Stimulated activated CD4-positive, alpha-beta T cell treated with anti-CD3 and anti-CD28 coated beads, TNF-alpha, amount 100 ng/mL, for 4 hours (primary cell): Measurements from ENCODE around the gene RRP7A.
"Not testable (repeated sequence)": the region's sequence is repeated elsewhere in the genome, so short reads cannot be mapped to it uniquely, and the experiment has no call there.

Experiments used
- DNase-seq, 3 experiments: peaks; one replicate each; pipeline ENCODE4 v3.0.0-alpha.2; 2020; ENCODE audit warnings: low read depth in 3 of 3

The RRP7A gene

DNA sequence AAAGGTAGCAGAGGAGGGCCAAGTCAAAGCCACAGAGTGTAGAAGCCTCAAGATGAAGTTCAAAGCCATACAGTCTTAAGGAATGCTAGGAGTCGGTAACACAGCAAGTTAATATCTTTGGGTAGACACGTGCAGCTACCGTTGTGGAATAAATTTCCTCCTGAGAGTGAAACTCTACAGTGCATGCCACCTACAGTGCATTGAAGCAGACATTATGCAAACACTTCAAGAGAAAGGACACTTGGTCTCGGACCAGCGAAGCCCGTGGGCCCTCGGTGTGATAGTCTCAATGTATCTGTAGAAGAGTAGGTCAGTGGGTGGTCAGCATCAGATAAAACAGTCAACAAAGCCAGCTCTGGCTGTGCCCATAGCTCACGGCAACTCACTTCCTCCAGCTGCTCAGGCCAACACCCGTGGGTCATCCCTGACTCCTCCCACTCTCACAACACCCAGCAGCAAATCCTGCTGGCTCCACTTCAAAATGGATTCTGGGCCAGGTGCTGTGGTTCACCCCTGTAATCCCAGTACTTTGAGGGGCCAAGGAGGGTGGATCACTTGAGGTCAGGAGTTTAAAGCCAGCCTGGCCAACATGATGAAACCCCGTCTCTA lies 24.0 kb downstream of the RRP7A start:
- not testable (repeated sequence) for DNase-seq

DNA sequence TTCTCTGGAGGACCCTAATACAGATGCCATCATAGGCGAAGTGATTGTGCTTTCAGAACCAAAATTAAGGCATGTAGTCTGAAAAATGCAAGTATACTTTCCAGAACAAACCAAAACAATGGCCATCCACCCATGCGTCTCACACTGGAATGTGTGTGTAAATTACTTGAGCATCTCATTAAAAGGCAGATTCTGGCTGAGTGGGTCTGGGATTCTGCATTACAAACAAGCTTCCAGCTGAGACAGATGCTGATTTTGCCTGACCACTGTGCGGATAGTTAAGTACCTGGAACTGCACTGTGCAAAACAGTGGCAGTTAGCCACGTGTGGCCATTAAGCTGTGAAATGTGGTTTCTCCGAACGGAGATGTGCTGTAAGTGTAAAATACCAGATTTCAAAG lies 26.2 kb downstream of the RRP7A start:
- DNase-seq = no peak

DNA sequence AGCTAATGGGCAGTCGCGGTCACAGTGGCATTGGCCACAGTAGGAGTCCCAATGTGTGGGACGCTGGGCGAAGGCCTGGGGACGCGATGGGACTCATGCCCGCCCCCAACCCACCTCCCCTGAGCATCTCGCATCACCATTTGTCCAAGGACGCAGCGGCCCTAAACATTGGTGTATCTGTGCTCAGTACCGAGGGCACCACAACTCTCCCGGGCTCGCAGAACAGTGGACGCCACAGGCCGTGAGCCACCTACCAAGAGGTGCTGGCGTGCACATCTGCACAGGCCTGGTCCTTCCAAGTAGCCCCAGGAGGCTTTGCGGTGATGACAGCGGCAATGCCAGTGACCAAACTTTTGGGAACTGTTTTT lies 27.3 kb downstream of the RRP7A start:
- DNase-seq = no peak

DNA sequence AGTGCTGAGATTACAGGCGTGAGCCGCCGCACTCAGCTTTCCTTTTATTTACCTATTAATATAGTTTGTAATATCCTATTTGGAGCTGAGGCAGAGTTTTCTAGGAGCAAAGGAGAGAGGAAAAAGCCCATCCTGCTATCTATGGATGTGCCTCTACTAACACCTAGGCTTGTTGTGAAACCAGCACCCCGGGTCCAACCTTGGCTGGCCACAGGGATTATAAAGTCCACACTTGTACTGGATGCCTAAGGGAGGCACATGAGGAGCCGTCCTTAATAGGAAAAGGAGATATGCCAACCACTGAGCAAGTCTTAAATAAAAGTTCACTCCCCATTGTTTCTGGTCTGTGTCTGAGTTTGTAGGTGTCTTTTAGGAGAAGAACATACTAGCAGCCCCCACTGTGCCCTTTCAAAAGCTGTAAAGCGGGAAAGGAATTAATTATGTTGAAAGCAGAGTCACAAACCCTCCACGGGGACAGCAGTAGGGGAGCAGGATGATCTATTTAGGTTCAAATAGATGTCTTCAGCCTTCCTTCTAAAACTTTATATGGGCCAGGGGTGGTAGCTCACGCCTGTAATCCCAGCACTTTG lies 29.3 kb downstream of the RRP7A start:
- no peak for DNase-seq

DNA sequence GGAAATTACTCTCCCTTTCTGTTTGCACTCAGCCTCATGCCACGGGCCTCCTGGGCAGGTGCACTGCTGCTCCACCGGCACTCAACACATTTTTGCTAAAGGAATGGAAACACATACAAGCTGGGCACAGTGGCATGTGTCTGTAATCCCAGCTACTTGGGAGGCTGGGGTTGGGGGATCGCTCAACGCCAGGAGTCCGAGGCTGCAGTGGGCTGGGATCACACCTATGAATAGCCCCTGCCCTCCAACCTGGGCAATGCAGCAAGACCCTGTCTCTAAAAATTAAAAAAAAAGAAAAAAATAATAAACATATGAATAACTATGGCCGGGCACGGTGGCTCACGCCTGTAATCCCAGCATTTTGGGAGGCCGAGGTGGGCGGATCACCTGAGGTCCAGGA lies 30.6 kb downstream of the RRP7A start:
- DNase-seq = no peak

DNA sequence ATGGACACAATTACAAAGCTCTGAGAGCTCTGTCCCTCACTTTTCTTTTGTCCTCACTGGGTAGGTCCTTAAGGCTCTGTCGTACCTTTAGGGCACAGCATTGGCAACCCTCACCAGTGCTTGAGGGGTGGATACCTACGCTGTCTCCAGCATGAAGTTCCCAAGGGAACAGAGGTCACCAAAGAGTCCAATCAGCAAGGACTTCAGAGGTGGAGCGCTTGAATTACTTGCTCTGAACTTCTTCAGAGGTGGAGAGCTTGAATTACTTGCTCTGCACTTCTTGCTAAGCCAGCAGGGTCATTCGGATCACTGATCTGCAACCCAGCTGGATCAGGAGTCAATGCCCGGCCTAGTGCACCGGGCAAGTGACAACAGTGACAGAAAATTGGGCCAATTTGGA lies 35.1 kb downstream of the RRP7A start:
- no peak for DNase-seq

DNA sequence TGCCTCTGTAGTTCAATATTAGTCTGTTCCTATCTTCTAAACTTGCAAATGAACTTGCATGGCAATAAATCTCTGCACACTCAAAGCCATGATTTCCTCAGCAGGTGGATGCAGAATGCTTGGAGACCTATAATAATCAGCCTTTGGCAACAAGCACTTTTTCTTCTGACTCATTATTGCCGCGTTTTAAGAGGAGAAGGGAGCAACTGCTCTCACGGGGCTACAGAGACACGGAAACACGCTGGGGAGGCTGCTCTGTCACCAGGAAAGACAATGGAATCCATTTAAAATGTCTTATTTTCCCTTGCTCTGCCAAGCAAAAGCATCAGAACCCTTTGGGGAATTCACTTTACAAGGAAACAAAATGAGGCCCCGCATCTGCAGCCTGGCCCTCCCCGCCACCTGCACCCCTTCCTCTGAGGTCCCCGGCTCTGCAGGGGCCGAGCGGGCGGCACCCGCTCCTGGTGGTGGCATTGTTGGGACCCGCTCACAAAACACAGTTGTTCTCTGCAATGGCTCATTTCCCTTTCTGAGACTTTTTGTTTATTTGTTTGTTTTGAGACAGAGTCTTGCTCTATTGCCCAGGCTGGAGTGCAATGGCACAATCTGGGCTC lies 35.9 kb downstream of the RRP7A start:
- DNase-seq = not testable (repeated sequence)

DNA sequence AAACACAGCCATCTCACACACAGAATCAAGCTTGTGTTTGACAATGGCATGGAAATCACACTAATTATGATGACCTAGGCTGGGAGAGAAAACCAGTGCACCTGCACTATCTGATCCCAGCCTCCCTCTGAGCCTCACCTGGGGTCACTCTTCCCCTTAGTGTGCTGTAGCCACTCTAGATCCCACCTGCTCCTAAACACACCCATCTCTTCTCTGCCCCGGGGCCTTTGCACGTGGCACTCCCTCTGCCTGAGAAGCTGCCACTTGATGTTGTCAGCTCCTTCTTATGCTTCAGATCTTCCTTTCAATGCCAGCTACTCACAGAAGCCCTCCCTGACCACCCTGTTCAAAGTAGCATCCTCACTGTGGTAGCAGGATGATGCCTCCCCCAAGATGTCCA lies 44.5 kb downstream of the RRP7A start:
- no peak for DNase-seq

DNA sequence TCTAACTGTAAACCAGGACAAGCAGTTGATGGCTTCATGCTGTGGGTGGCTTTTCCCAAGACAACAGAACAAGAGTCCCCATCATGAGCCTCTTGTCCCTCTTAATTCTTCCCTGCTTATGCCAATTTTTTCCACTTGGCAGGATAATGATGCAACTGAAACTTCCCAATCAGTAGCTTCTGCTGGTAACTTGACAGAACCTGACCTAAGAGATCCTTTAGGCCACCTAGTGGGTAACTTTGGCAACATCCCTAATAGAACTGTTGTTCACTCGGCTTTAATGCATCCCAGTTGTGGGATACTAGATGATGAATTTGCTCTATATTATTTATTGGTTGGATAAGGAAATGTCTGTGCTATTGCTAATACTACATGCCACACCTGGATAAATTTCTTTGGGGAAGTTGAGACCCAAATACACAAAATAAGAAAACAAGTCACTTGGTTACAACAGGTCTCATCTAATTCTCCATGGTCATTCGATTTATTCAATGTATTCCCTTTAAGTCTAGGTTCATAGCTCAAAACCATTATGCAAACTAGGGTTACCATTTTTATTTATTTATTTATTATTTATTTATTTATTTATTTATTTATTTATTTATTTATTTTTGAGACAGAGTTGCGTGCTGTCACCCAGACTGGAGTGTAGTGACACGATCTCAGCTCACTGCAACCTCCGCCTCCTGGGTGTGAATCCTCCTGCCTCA lies 46.0 kb downstream of the RRP7A start:
- DNase-seq = no peak

DNA sequence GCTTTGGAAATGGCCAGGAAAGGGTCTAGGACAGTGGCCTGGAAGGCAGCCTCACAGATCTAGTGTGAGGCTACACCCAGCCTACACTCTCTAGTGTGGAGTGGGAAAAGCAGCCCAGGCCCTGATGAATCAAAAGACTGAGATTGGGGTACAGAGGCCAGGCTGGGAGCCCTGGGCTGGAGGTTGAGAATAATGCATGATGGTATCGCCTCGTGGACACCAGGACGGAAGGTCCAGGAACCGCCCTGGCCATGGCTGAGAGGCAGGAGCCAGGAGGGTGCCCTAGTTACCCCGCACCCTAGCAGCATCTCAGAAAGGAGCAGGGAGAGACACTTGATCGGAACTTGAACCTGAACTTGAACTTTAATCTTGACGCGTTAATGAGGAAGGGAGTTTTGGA lies 46.9 kb downstream of the RRP7A start:
- no peak for DNase-seq

DNA sequence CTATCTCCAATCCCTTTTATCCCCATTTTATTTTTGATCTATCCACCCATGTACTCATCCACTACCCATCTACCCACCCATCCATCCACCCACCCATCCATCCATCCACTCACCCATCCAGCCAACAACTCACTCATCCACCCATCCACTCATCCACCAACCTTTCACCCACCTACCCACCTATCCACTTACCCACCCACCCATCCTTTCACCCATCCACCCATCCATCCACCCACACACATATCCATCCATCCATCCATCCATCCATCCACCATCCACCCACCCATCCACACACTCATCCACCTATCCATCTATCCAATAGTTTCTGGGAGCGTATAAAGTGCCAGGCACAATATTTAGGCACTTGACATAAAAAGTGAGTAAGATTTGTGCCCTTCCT lies 48.2 kb downstream of the RRP7A start:
- no peak for DNase-seq

DNA sequence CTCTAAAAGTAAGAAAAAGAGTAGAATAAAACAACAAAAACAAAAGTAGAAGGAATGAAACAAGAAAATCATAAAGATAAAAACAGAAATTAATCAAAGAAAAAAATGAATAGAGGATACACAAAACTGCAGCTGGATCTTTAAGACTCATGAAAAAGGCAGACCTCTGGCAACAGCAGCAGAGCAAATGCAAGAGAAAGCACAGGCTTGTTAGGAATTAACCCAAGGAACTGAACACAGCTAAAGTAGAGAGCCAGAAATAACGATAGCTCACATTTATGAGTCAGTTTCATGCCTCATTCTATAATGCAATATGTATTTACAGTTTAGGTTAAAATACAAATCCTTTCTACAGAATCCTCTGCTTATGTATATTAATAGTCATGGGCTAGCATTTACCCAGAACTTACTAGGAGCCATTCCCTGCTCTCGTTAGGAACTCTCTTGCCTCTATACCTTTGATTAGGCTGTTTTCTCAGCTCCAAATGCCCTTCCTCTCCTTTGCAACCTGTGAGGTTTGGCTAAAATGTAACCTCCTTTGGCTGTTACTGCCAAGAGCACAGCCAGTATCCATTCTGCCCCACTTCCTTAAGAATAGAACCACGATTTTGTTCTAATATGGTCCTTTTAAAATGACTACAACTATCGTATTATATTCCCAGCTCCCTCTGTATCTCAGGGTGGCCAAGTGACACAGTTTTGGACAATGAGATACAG lies 49.1 kb downstream of the RRP7A start:
- no peak for DNase-seq

DNA sequence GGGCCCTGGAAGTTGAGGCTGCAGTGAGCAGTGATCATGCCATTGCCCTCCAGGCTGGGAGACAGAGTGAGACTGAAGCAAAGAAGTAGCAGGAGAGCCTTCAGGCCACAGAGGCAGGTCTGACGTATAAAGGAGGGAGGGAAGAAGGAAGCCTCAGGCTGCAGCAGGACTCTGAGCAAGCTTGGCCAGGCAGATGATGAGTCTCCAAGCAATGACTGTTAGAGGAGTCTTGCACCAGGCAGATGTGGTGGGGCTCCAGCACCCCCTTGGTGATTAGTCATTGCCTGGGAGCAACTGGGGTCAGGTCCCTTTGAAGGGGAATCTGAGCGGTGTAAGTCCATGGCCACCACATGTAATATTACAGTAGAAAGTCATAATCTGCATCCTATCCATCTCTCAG lies 50.8 kb downstream of the RRP7A start:
- DNase-seq = no peak

DNA sequence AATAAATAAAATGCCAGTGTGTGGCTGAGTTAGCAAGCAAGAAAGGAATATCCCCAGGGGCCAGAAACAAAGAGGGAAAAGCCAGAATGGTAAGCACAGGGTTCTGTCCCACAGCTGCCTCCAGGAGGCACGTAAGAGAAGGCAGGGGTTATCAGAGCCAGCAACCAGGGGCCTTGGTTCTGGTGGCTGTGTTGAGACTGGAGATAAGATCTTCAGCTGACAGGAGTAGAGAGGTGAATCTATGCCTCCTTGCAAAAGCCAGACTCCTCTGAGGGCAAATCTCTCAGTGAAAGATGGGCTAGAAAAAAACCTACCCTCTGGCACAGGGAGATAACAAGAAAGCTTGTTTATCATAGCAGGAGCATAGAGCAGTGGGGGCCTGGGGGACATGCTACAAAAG lies 57.6 kb downstream of the RRP7A start:
- DNase-seq = no peak

DNA sequence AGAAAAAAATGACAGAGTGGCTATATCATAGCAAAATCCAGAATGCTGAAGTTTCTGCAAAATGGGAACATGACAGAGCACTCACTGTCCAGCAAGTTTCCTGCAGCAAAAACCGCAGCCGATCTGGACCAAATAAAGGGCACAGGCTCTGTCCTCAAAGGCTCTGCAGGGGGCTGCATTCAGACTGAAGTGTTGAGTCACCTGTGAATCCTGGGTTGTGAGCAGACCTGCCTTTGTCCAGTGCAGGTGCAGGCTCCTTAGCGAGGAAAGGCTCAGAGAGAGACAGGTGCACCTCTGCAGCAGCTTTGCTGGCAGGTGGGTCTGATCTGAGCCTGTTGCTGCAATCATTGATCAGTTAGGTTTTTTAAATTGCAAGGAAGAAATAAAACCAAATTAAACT lies 58.1 kb downstream of the RRP7A start:
- DNase-seq = no peak
